GM21360 (cell line): ENCODE measurements around the gene ZBTB16.

ENCODE experiments used
- ATAC-seq: cut with Tn5 transposase; IDR thresholded peaks from one replicate; pipeline ENCODE4 v1.9.1; 2021; ENCODE audit warnings: mild to moderate bottlenecking, moderate library complexity; ENCODE audit not compliant: unreplicated experiment

ZBTB16 gene

GRCh38 chr11:114197799-114198500 is 138.4 kb downstream of the ZBTB16 start:
- ATAC-seq = no peak

GRCh38 chr11:114199051-114199450 is 139.5 kb downstream of the ZBTB16 start:
- no peak for ATAC-seq

- ATAC-seq = no peak
Measured at GRCh38 chr11:114200351-114201133, 141.0 kb downstream of the ZBTB16 start.

DNA sequence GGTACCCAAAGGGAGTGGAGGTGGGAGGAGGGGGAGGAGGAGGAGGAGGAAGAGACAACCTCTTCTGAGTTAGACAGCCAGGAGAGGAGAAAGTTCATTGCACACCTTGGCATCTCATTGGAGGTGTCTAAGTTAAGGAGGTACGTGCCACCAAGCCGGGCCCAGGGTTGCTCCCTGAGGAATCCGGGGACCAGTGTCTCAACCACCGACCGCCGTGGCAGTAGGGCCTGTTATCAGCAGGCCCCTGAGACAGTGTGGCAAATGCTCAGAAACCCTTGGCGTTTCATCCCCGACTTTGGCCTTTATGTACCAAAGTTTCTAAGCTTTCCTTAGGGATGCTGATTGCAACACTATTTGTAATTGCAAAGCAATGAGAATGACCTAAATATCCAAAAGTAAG is 141.7 kb downstream of the ZBTB16 start:
- no peak for ATAC-seq

- no peak for ATAC-seq
Measured at GRCh38 chr11:114202011-114202609, 142.6 kb downstream of the ZBTB16 start.

DNA sequence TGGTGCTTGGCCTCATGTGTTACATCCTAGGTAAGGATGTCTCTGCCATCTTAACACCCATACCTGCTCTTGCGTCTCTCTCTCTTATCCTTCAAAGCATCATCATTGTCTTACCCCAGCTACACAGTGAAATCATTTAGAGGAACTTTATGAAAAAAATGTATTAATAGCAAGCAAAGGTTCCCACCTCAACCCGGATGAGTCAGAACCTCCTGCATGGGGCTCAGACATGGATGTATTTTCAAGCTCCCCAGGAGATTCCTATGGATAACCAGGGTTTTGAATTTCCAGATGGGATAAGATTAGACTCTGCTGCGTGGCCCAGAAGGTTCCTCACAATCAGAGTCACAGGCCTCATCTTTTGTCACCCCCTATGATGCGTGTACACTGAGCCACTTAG is 147.6 kb downstream of the ZBTB16 start:
- no peak for ATAC-seq

- ATAC-seq = no peak
Measured at GRCh38 chr11:114208377-114208776, 148.9 kb downstream of the ZBTB16 start.

DNA sequence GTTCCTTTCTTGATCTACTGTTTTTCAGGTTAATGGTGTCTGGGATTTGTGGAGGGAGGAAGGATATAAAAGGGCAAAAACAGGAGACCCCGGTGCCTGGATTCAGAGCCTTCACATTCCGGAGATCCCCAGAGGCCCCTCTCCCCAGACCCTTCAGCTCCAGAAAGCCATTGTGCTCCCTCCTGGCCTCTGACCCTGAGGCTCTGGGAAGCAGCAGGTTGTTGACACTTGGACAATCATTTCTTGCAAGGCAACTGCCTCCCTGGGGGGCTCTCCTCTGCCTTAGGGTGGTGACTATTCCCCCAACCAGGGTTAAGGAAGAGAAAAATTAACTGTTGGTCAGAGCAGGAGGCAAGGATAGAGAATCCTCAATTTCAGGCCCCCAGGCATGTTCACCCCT is 149.8 kb downstream of the ZBTB16 start:
- ATAC-seq = no peak

DNA sequence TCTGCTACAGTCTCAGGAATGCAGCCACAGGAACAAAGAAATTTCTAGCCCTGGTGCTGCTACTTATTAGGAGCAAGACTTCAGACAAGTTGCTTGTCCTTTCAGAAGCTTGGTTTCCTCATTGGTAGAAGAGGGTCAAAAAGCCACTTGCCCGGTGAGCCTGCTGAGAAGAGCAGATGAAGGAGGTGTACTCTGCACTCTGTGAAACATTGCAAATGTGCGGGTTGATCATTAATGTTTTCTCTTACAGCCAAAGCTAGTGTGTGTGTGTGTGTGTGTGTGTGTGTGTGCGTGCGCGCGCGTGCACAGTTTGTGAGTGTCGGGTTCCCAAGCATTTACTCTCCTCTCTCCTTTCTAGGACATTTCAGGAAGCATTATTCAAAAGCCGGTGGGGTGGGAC is 150.4 kb downstream of the ZBTB16 start:
- no peak for ATAC-seq

DNA sequence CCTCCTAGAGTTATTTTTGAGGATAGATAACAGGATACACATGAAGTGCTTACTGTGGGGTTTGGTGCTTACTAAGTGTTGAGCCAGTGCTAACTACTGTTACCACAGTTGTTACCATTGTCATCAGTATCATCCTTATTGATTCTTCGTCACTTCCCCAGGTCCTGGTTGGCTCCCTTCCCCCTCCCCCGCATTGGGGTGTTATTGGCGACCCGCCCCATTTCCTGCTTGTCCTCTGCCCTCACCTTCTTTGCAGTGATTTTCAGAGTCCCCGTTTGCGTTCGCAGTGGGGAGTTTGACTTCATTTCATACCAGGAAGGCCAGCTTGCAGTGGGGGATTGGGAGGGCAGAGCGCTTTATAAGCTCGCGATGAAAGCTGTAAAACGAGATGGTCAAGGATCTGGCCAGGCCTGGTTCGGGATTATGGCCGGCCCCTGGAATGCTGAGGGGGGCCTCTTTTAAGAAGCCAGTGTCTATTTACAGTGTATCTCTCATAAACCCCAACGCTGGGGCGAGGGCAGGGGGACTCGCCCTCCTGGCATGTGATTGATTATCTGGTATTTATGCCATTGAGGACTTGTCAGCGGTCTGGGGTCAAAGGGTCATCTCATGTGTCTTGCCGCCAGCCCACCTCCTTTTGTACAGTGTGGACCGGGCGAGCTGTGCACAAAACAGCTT is 152.1 kb downstream of the ZBTB16 start:
- ATAC-seq = no peak

DNA sequence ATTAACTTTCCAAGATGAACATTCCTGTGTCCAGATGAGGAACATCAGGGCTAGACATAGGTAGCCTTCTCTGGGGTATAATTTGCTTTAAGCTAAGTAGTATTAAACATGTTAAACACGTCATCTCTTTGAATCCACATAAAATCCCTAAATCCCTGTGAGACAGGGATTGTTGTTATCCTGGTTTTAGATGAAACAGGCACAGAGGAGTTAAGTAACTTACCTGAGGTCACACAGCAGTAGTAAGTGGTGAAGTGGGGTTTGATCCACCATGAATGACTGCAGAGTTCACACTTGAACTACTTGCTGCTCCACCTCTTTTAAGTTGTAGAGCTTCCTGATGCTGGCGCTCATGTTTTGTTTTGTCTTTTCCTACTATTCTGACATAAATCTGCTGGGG is 154.1 kb downstream of the ZBTB16 start:
- no peak for ATAC-seq

GRCh38 chr11:114215428-114215827 is 155.9 kb downstream of the ZBTB16 start:
- ATAC-seq = no peak

- ATAC-seq = no peak
Measured at GRCh38 chr11:114215871-114216795, 156.6 kb downstream of the ZBTB16 start.

DNA sequence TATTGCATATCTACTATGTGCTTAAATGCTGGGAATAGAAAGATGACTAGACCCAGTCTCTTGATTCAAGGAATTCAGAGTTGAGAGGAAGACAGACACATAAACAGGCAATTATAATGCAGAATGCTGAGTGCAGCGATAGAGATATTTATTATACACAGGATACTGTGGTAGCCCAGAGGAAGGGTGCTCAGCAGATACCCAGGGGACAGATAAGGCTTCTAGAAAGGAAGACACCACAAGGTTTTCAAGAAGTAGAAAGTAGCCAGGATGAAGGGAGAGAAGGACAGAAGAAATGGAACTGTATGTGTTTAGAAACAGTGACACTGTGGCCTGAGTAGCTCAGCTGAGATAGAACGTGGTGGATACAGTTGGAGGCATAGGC is 157.3 kb downstream of the ZBTB16 start:
- ATAC-seq = no peak

GRCh38 chr11:114218508-114218907 is 159.0 kb downstream of the ZBTB16 start:
- ATAC-seq = no peak

- ATAC-seq = no peak
Measured at GRCh38 chr11:114219559-114220349, 160.2 kb downstream of the ZBTB16 start.

DNA sequence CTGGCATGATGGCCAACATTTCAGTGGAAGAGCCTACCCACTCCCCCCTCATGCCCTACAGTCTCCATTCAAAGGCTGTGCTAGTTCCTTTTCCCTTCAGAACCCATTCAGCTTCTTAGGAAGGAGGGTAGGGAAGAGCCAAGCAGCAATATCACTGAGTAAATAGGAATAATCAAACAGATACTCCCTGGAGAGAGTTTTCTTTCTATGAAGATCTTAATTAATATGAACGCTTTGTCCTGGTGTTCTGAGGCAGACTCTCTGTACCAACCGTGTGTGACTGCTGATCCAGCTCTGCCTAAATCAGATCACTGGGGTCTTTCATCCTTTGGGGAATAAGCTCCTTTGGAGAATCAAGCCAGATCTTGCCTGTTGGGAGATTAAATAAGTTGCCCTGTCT is 161.5 kb downstream of the ZBTB16 start:
- no peak for ATAC-seq

DNA sequence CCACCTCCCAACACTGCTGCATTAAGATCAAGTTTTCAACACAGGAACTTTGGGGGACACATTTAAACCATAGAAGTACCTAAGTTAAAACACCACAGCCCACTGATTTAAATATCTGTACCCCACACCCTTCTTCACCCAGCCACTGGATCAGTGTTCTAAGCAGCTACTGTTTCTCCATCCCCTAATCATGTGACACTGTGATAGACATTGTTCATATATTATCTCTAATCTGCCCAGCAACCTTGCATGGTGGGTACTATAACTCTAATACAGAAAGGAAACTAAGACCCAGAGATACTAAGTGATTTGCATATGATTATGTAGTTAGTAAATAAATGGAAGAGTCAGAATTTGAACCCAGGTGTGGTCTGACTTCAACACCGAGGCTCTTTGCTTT is 166.2 kb downstream of the ZBTB16 start:
- ATAC-seq = no peak

GRCh38 chr11:114226356-114226755 is 166.8 kb downstream of the ZBTB16 start:
- ATAC-seq = no peak
